Adrenal gland (tissue), 12 donors: ENCODE data around the gene ABCF1. TPM values are rescaled to one million over a fixed set of nuclear protein-coding genes. Genes with fewer than 3 reads are reported as not detected.

Source experiments
- DNase-seq, 7 donors: peaks; one replicate each; pipeline ENCODE4 v3.0.0-alpha.2; 2019 to 2020
- H3K27ac ChIP-seq, 5 donors: fragments of 200-600 bp; sonication (generic) in 4 of 5; 1 replicate in 3 of 5; 2 replicates in 2 of 5; pipeline versions ENCODE4 v1.5.1 to v1.8.0; 2016 to 2020; ENCODE audit warnings: mild to moderate bottlenecking in 1 of 5
- H3K27me3 ChIP-seq: fragments of 200-600 bp; 2 replicates; pipeline ENCODE4 v1.8.0; 2021
- H3K36me3 ChIP-seq, 2 donors: fragments of 200-600 bp; replicated peaks in 1 of 2; 1 replicate in 1 of 2; 2 replicates in 1 of 2; pipeline versions ENCODE4 v1.5.1 to v1.8.0; 2018 to 2022
- H3K4me1 ChIP-seq, 2 donors: fragments of 200-600 bp; replicated peaks in 1 of 2; 1 replicate in 1 of 2; 2 replicates in 1 of 2; pipeline versions ENCODE4 v1.5.1 to v1.8.0; 2018 to 2021
- H3K4me3 ChIP-seq, 4 donors: fragments of 200-600 bp; sonication (generic) in 3 of 4; one replicate each; pipeline ENCODE4 v1.5.1; 2016 to 2018
- H3K9me3 ChIP-seq, 3 donors: fragments of 200-600 bp; sonication (generic) in 1 of 3; replicated peaks in 1 of 3; 1 replicate in 2 of 3; 2 replicates in 1 of 3; pipeline versions ENCODE4 v1.5.1 to v1.8.0; 2016 to 2021
- POLR2A ChIP-seq, 2 donors: fragments of 450-650 bp; IDR thresholded peaks; one replicate each; pipeline ENCODE4 v1.6.1; 2017; ENCODE audit warnings: antibody characterized with exemption in 2 of 2, mild to moderate bottlenecking in 2 of 2, moderate library complexity in 1 of 2
- WGBS, 4 donors: extraction: QIAGEN DNeasy Blood & Tissue Kit in 2 of 4; methylation state at CpG; one replicate each; pipeline versions ENCODE4 v1.1.5 to v1.1.7; 2013 to 2017; 5-methylcytosine and 5-hydroxymethylcytosine counted together
- intact Hi-C, 2 donors: fragments of 100-400 bp; cut with DNase I; formaldehyde crosslinking; loops; one replicate each; pipeline versions ENCODE4 v1.14.1 to v1.15.0; 2022 to 2023
- polyA plus RNA-seq, 3 donors: library from polyadenylated mRNA; stranded (reverse); fragments of 200-250 nt in 2 of 3; fragments of 350-450 nt in 1 of 3; fragmentation: Illumina TruSeq in 1 of 3; extraction: RNeasy Lipid Tissue Mini Kit (QIAGEN cat#74804) in 1 of 3; gene quantifications; one replicate each; pipeline ENCODE4 v1.2.3, GENCODE V29; 2013 to 2014
- total RNA-seq, 9 donors: library from RNA; depleted of rRNA in 4 of 9; stranded (reverse); fragments of >200 nt in 4 of 9; fragments of 120-200 nt in 1 of 9; fragmentation: NEBNext Ultra II Directional in 1 of 9; extraction: Animal tissue kit (Norgen Biotek cat#: 25700) in 1 of 9; gene quantifications; one replicate each; pipeline versions ENCODE4 v1.1.0 to v1.2.4, GENCODE V29; 2013 to 2023
- TF ChIP-seq, protein P1 (sequence below), 6 experiments: fragments of 450-650 bp in 4 of 6; fragments of 200-600 bp in 2 of 6; sonication (generic) in 1 of 6; IDR thresholded peaks; 1 replicate in 5 of 6; 2 replicates in 1 of 6; pipeline versions ENCODE4 v1.5.1 to v1.8.0; 2016 to 2021; ENCODE audit warnings: antibody characterized with exemption in 6 of 6, mild to moderate bottlenecking in 2 of 6, moderate library complexity in 1 of 6
- donor health status: healthy with polysubstance abuse.
- donor health status: Bipolar disorder and iron deficiency.
- donor health status: DM: yes; HTN: yes; CAD: no.
- donor health status: DM: no; HTN: no; CAD: no.
- donor health status: DM: no; HTN: no; CAD: no.
- donor health status: DM: yes; HTN: yes; CAD: no.

ABCF1 gene
- total and polyA plus RNA-seq, 12 donors: 18.7 to 75.2 (median 37.6) TPM

GRCh38 chr6:30614044-30614842 lies 43.0 kb downstream of the ABCF1 start:
- Histone ChIP-seq H3K9me3 (no peaks in the 10 kb centered on the region), H3K27ac (peak overlapping the region; percentile 85 to 96 (median 95)), H3K27me3 (no peaks in the 10 kb centered on the region), H3K4me1 (peaks cover 10 to 51% of the 10 kb centered on the region in 2 donors), H3K36me3 (peaks cover 0 to 19% of the 10 kb centered on the region in 2 donors), H3K4me3 (peak overlapping the region in 1 of 4 donors; percentile 61)
- 26 to 31% (median 29%) methylated on average over 8 of the region's 8 CpGs for WGBS, 4 donors
- intact Hi-C loops: no loop called here
- no peak for DNase-seq
- TF ChIP-seq, protein P1, sequence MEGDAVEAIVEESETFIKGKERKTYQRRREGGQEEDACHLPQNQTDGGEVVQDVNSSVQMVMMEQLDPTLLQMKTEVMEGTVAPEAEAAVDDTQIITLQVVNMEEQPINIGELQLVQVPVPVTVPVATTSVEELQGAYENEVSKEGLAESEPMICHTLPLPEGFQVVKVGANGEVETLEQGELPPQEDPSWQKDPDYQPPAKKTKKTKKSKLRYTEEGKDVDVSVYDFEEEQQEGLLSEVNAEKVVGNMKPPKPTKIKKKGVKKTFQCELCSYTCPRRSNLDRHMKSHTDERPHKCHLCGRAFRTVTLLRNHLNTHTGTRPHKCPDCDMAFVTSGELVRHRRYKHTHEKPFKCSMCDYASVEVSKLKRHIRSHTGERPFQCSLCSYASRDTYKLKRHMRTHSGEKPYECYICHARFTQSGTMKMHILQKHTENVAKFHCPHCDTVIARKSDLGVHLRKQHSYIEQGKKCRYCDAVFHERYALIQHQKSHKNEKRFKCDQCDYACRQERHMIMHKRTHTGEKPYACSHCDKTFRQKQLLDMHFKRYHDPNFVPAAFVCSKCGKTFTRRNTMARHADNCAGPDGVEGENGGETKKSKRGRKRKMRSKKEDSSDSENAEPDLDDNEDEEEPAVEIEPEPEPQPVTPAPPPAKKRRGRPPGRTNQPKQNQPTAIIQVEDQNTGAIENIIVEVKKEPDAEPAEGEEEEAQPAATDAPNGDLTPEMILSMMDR (IDR thresholded peaks at IDR 0.05): no peak
- TF ChIP-seq POLR2A (IDR thresholded peaks at IDR 0.05): peak in 1 of 2 donors; percentile 35

- peak; percentile 88 to 96 (median 94) for DNase-seq
- Histone ChIP-seq H3K4me3 (peak overlapping the region in 2 of 4 donors; percentile 61 to 81), H3K9me3 (no peaks in the 10 kb centered on the region), H3K4me1 (peaks cover 10 to 51% of the 10 kb centered on the region in 2 donors), H3K27ac (peak overlapping the region; percentile 89 to 96 (median 95)), H3K36me3 (peaks cover 0 to 21% of the 10 kb centered on the region in 2 donors), H3K27me3 (no peaks in the 10 kb centered on the region)
- intact Hi-C loops: no loop called here
- TF ChIP-seq, protein P1 (IDR thresholded peaks at IDR 0.05): no peak
- TF ChIP-seq POLR2A (IDR thresholded peaks at IDR 0.05): peak; percentile 39 to 88
- WGBS, 4 donors: 0 to 1% (median 1%) methylated on average over 6 of the region's 6 CpGs
Measured at GRCh38 chr6:30614843-30615218, 43.6 kb downstream of the ABCF1 start.

- H3K27me3 ChIP-seq: no peaks in the 10 kb centered on the region
- H3K9me3 ChIP-seq: no peaks in the 10 kb centered on the region
- intact Hi-C loops: no loop called here
- H3K36me3 ChIP-seq: peaks cover 0 to 27% of the 10 kb centered on the region in 2 donors
- H3K4me3 ChIP-seq: peak overlapping the region in 3 of 4 donors; percentile 61 to 81 (median 73)
- 0 to 1% (median 0%) methylated on average over 10 of the region's 10 CpGs for WGBS, 4 donors
- peak in 6 of 7 donors; percentile 48 to 81 (median 56) for DNase-seq
- H3K4me1 ChIP-seq: peaks cover 10 to 51% of the 10 kb centered on the region in 2 donors
- peak overlapping the region; percentile 89 to 96 (median 95) for H3K27ac ChIP-seq
- TF ChIP-seq POLR2A (IDR thresholded peaks at IDR 0.05): no peak
- TF ChIP-seq, protein P1 (IDR thresholded peaks at IDR 0.05): no peak
Measured at GRCh38 chr6:30615219-30615957, 44.1 kb downstream of the ABCF1 start.
